Activated naive CD4-positive, alpha-beta T cell treated with anti-CD3 and anti-CD28 coated beads for 36 hours (primary cell): Measurements from ENCODE around the gene PLEKHH2. TPM values are rescaled to one million over a fixed set of nuclear protein-coding genes. Genes with fewer than 3 reads are reported as not detected.

Experiments used
- CTCF ChIA-PET: fragments of 350-600 bp; sonication (Branson Sonifier 250); formaldehyde crosslinking; loops from one replicate; lab custom pipeline; 2021; ENCODE audit warnings: antibody characterized with exemption; lab: Charles Lee
- DNase-seq: peaks from one replicate; pipeline ENCODE4 v3.0.0-alpha.2; 2020
- H3K27ac Mint-ChIP-seq: one replicate; pipeline ENCODE4 v1.8.0; 2021; ENCODE audit warnings: mild to moderate bottlenecking, mixed read lengths
- H3K27me3 Mint-ChIP-seq: one replicate; pipeline ENCODE4 v1.8.0; 2021; ENCODE audit warnings: low read depth, mixed read lengths
- H3K36me3 Mint-ChIP-seq: one replicate; pipeline ENCODE4 v1.8.0; 2021; ENCODE audit warnings: low read depth, mixed read lengths
- H3K4me1 Mint-ChIP-seq: one replicate; pipeline ENCODE4 v1.8.0; 2021; ENCODE audit warnings: low read depth, mixed read lengths
- H3K4me3 Mint-ChIP-seq: one replicate; pipeline ENCODE4 v1.8.0; 2021; ENCODE audit warnings: mild to moderate bottlenecking, moderate library complexity, mixed read lengths
- H3K9me3 Mint-ChIP-seq: one replicate; pipeline ENCODE4 v1.8.0; 2021; ENCODE audit warnings: mixed read lengths
- intact Hi-C: fragments of 100-400 bp; cut with micrococcal nuclease; formaldehyde crosslinking; loops from one replicate; pipeline ENCODE4 v1.15.1; 2023
- total RNA-seq, 2 experiments: library from RNA; stranded (reverse); gene quantifications; one replicate each; pipeline ENCODE4 v1.2.3, GENCODE V29; 2021

The PLEKHH2 gene
- total RNA-seq, 2 experiments from 2014 or later, result 0.64 to 0.72 TPM

DNA sequence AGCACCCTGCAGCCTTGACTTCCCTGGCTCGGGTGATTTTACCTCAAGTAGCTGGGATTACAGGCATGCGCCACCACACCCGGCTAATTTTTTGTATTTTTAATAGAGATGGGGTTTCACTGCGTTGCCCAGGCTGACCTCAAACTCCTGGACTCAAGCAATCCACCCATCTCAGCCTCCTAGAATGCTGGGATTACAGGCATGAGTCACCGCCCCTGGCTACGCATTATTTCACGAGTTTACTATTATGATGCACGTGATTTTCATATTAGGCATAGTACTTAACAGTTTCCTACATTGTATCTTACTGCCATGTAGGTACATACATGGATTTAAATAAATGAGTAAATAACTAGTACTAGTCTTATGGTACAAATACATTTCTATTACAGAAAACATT, 141.2 kb downstream of the PLEKHH2 start:
- H3K4me3 Mint-ChIP-seq, result no peak overlapping the region
- CTCF ChIA-PET, result no interaction called here
- H3K27ac Mint-ChIP-seq, result no peak overlapping the region
- intact Hi-C loops, result loop anchor here (10.0 kb wide), 2 partner anchors 217 to 483 kb away; partner anchors contain the start of gene LRPPRC
- no peak for DNase-seq
- no peaks in the 10 kb centered on the region for H3K27me3 Mint-ChIP-seq
- H3K4me1 Mint-ChIP-seq, result peaks cover 21% of the 10 kb centered on the region
- H3K9me3 Mint-ChIP-seq, result no peaks in the 10 kb centered on the region
- no peaks in the 10 kb centered on the region for H3K36me3 Mint-ChIP-seq

DNA sequence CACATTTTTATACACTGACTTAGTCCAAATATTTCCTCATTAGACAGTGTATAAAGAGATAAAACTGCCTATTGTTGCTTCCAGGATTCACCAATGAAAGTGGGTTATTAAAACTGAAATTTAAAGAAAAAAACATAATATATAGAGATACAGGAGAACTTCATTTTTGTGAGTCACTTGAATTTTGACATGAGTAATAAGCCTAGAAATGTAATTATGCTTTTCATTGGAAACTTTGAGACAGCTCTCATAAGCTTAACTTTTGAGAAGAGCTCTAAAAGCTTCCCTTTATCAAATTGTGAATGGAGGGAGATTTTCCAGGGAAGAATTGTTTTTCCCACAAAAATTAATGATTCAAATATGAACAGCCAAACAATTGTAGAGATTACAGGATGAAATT, 150.8 kb downstream of the PLEKHH2 start:
- H3K27ac Mint-ChIP-seq, result peak overlapping the region; percentile 48

DNA sequence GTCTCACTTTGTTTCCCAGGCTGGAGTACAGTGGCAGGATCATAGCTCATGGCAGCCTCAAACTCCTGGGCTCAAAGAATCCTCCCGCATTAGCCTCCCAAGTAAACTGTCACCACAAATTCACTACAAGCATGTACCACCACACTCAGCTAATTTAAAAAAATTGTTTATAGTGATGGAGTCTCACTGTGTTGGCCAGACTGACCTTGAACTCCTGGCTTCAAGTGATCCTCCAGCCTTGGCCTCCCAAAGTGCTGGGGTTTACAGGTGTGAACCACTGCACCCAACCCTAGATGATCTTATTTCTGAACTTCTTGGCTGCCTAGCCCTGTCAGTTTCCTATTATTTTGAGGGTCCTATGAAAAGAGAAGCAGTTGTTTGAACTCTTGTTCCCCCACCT, 151.6 kb downstream of the PLEKHH2 start:
- H3K27ac Mint-ChIP-seq, result peak overlapping the region; percentile 31
- no peak overlapping the region for H3K4me3 Mint-ChIP-seq
- DNase-seq, result no peak
- peaks cover 23% of the 10 kb centered on the region for H3K4me1 Mint-ChIP-seq
- H3K36me3 Mint-ChIP-seq, result peaks cover 4% of the 10 kb centered on the region
- intact Hi-C loops, result loop anchor here (1.0 to 10.0 kb wide), 2 partner anchors 12 to 576 kb away; partner anchors contain the start of genes CAMKMT and PREPL
- no peaks in the 10 kb centered on the region for H3K27me3 Mint-ChIP-seq
- H3K9me3 Mint-ChIP-seq, result no peaks in the 10 kb centered on the region
- CTCF ChIA-PET, result no interaction called here

More for the DNA sequence above, 150.8 kb downstream of the PLEKHH2 start:
- DNase-seq, result no peak
- intact Hi-C loops, result loop anchor here (1.0 to 10.0 kb wide), 2 partner anchors 12 to 577 kb away; partner anchors contain the start of genes CAMKMT and PREPL
- CTCF ChIA-PET, result interaction anchor here (0.6 kb wide), 2 partner anchors 559 to 764 kb away, joined by 3 to 5 read pairs; no protein-coding TSS in a partner anchor
- Mint-ChIP-seq H3K4me3 (peak overlapping the region; percentile 4), H3K27me3 (no peaks in the 10 kb centered on the region), H3K9me3 (no peaks in the 10 kb centered on the region), H3K4me1 (peaks cover 23% of the 10 kb centered on the region), H3K36me3 (peaks cover 4% of the 10 kb centered on the region)

DNA sequence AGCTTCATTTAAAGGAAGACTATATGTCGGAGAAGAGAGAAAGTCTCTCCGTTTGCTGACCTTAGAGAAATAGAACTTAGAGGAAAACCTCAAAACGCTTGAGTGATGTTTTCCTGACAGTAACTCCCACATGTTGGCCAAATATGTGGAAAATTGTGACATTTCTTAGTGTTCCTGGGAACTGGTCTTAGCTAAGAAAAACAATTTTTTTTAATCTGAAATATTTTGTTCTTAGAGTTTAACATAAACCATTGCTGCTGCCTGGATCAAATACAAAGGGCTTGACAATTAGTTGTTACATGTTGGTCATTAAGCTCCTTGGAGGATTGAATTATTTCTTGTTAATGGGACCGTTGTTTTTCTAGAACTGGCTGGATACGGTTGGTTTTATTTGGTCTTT, 153.1 kb downstream of the PLEKHH2 start:
- CTCF ChIA-PET, result interaction anchor here (0.6 kb wide), 1 partner anchor 195 kb away, joined by 5 read pairs; no protein-coding TSS in a partner anchor
- no peak overlapping the region for H3K27ac Mint-ChIP-seq
- peaks cover 1% of the 10 kb centered on the region for H3K36me3 Mint-ChIP-seq
- H3K9me3 Mint-ChIP-seq, result no peaks in the 10 kb centered on the region
- H3K4me3 Mint-ChIP-seq, result no peak overlapping the region
- intact Hi-C loops, result no loop called here
- no peak for DNase-seq
- no peaks in the 10 kb centered on the region for H3K27me3 Mint-ChIP-seq
- H3K4me1 Mint-ChIP-seq, result peaks cover 23% of the 10 kb centered on the region

DNA sequence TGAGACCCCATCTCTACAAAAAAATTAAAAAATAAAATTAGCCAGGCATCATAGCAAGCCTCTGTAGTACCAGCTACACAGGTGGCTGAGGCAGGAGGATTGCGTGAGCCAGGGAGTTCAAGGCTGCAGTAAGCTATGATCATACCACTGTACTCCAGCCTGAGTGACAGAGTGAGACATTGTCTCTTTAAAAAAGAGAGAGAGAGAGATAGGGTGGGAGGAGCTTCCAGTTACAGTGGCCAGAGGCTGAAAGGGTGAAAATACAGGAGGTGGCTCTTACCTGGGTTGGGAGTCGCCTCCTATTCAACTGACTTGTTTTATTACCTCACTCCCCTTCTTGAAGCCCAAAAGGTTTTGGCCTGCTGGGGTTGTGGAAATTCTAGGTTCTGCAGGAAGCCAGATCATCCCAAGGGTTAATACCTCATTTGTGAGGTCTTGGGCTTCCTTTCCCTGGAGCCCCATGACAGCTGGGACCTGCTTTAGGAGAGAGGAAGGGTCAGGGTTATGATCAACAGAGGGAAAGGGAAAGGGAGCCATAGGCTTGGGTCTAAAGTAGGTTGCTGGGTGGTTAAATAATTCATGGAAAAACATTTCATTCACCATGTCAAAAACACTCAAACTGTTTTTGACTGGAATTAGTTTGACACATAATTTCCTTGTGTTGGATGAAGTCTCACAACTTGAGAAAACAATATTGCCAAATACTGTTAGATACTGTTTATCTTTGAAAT, 154.1 kb downstream of the PLEKHH2 start:
- DNase-seq, result no peak
- Mint-ChIP-seq H3K27ac (no peak overlapping the region), H3K36me3 (peaks cover 1% of the 10 kb centered on the region), H3K4me3 (no peak overlapping the region), H3K27me3 (no peaks in the 10 kb centered on the region), H3K9me3 (no peaks in the 10 kb centered on the region), H3K4me1 (peaks cover 23% of the 10 kb centered on the region)
- intact Hi-C loops, result no loop called here
- CTCF ChIA-PET, result no interaction called here

DNA sequence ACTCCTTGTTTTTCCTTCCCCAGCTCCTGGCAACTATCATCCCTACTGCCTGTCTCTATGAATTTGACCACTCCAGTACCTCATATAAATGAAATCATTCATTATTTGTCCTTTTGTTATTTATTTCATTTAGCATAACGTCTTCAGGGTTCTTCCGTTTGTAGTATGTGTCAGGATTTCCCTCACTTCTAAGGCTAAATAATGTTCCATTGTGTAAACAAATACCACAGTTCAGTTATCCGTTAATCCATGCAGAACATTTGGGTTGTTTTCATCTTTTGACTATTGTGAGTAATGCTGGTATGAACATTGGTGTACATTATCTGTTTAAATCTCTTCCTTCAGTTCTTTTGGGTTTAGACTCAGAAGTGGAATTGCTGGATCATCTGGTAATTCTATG, 155.6 kb downstream of the PLEKHH2 start:
- intact Hi-C loops, result no loop called here
- H3K27ac Mint-ChIP-seq, result no peak overlapping the region
- CTCF ChIA-PET, result no interaction called here
- H3K27me3 Mint-ChIP-seq, result no peaks in the 10 kb centered on the region
- H3K4me1 Mint-ChIP-seq, result peaks cover 18% of the 10 kb centered on the region
- no peak overlapping the region for H3K4me3 Mint-ChIP-seq
- no peak for DNase-seq
- no peaks in the 10 kb centered on the region for H3K9me3 Mint-ChIP-seq
- H3K36me3 Mint-ChIP-seq, result peaks cover 1% of the 10 kb centered on the region

DNA sequence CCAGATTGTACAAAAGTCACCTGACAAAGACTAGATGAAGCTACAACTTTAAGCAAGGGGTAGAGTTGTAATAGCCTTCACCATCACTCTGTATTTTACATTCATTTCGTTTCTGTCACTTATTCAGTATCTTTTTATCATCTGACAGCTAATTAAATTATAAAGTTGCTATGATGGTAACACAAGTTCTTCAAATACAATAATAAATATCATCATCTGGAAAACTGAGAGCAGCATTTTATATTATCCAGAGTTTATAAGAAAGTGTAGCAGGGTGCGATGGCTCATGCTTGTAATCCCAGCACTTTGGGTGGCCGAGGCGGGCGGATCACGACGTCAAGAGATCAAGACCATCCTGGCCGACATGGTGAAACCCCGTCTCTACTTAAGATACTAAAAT, 157.9 kb downstream of the PLEKHH2 start:
- CTCF ChIA-PET, result no interaction called here

DNA sequence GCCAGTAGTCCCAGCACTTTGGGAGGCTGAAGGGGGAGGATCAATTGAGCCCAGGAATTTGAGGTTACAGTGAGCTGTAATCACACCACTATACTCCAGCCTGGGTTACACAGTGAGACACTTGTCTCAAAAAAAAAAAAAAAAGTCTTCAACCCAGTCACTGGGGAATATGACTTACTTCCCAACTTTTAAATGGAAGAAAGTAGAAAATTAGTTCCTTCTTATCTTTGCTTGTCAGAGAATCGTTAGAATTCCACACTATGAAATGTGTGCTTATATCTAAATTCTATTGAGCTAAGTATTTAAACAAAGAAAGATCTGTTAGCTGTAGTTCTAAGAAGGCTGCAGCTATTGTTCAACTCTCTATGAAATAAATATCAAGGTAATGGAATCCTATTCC, 159.1 kb downstream of the PLEKHH2 start:
- intact Hi-C loops, result no loop called here
- CTCF ChIA-PET, result interaction anchor here (0.6 kb wide), 2 partner anchors 669 to 1162 kb away, joined by 3 read pairs; no protein-coding TSS in a partner anchor
- no peak overlapping the region for H3K27ac Mint-ChIP-seq
- no peaks in the 10 kb centered on the region for H3K9me3 Mint-ChIP-seq
- H3K36me3 Mint-ChIP-seq, result no peaks in the 10 kb centered on the region
- no peak for DNase-seq
- H3K4me3 Mint-ChIP-seq, result no peak overlapping the region
- no peaks in the 10 kb centered on the region for H3K4me1 Mint-ChIP-seq
- H3K27me3 Mint-ChIP-seq, result no peaks in the 10 kb centered on the region

More for the DNA sequence above, 157.9 kb downstream of the PLEKHH2 start:
- DNase-seq, result no peak
- Mint-ChIP-seq H3K4me1 (peaks cover under 1% of the 10 kb centered on the region), H3K36me3 (no peaks in the 10 kb centered on the region), H3K4me3 (no peak overlapping the region), H3K27ac (no peak overlapping the region), H3K27me3 (no peaks in the 10 kb centered on the region), H3K9me3 (no peaks in the 10 kb centered on the region)
- intact Hi-C loops, result no loop called here

DNA sequence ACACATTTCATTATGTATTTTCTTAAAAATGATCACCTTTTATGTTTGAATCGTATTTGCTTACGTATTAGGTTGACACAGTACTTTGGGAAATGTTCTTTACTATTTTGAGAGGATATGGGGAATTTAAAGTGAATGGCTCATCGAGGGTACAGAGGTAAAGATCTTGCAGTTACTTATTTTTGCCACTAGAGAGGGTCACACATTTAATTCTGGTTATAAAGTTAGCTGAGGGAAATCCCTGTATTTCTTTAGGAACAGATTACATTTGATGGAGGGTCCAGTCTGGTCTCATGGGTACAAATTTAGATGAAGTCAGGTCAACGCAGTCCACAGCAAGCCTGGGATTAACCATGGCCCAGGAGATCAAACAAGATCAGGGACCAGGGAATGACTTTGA, 161.2 kb downstream of the PLEKHH2 start:
- intact Hi-C loops, result no loop called here
- H3K4me3 Mint-ChIP-seq, result no peak overlapping the region
- CTCF ChIA-PET, result interaction anchor here (0.9 kb wide), 1 partner anchor 27 kb away, joined by 3 read pairs; no protein-coding TSS in a partner anchor
- H3K27me3 Mint-ChIP-seq, result no peaks in the 10 kb centered on the region
- H3K27ac Mint-ChIP-seq, result no peak overlapping the region
- H3K36me3 Mint-ChIP-seq, result no peaks in the 10 kb centered on the region
- H3K9me3 Mint-ChIP-seq, result no peaks in the 10 kb centered on the region
- no peaks in the 10 kb centered on the region for H3K4me1 Mint-ChIP-seq
- DNase-seq, result no peak

DNA sequence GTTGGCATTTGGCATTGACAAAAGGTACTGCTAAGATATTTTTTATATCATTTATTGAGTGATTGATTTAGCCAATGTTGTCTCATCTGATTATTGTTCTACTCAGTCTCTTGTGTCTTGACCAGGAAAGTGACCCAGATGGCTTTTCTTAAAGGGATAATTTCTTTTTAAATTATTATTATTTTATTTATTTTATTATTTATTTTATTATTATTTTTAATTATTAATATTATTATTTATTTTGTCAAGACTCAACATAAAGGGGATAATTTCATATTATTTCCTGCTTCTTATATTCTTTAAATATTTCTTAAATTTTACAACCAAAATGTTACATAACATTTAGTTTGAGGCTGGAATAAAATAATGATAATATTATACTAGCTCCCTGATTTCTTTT, 163.8 kb downstream of the PLEKHH2 start:
- CTCF ChIA-PET, result no interaction called here
- no peak for DNase-seq
- Mint-ChIP-seq H3K4me3 (no peak overlapping the region), H3K27ac (no peak overlapping the region), H3K36me3 (no peaks in the 10 kb centered on the region), H3K4me1 (no peaks in the 10 kb centered on the region), H3K27me3 (no peaks in the 10 kb centered on the region), H3K9me3 (no peaks in the 10 kb centered on the region)
- intact Hi-C loops, result no loop called here

DNA sequence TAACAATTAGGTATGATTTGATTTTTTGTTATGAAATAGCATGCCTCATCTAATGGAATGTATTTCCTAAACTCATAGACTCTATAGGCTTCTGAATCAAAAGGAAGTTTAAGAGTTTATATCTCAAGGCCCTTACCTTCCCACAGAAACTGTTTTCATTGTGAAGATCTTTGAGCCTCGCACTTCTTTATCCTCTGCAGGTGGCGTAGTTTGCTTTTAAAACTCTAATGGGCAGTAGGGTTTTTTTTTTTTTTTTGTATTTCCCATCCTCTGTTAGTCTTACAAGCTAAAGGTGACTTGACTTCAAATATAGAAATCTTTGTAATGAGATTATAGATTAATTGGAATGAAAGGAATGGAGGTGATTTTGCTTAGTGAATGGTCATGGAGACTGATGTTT, 165.1 kb downstream of the PLEKHH2 start:
- no peak for DNase-seq
- Mint-ChIP-seq H3K36me3 (peaks cover 3% of the 10 kb centered on the region), H3K4me1 (no peaks in the 10 kb centered on the region), H3K4me3 (no peak overlapping the region), H3K9me3 (no peaks in the 10 kb centered on the region), H3K27me3 (no peaks in the 10 kb centered on the region), H3K27ac (no peak overlapping the region)
- CTCF ChIA-PET, result no interaction called here
- intact Hi-C loops, result no loop called here

DNA sequence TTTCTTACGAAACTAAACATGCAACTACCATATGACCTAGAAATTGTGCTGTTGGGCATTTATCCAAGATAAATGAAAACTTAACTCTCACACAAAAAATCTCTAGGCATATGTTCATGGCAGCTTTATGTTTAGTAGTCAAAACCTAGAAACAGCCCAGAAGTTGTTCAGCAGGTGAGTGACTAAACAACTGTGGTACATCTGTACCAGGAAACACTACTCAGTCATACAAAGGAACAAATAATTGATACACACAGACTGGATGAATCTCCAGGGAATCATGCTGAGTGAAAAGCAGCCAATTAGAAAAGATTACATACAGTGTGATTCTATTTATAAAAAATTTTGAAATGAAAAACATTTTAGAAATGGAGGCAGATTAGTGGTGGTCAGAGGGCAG, 166.1 kb downstream of the PLEKHH2 start:
- H3K27me3 Mint-ChIP-seq, result no peaks in the 10 kb centered on the region
- intact Hi-C loops, result no loop called here
- H3K27ac Mint-ChIP-seq, result no peak overlapping the region
- H3K36me3 Mint-ChIP-seq, result peaks cover 3% of the 10 kb centered on the region
- H3K4me3 Mint-ChIP-seq, result no peak overlapping the region
- H3K4me1 Mint-ChIP-seq, result no peaks in the 10 kb centered on the region
- CTCF ChIA-PET, result no interaction called here
- H3K9me3 Mint-ChIP-seq, result no peaks in the 10 kb centered on the region
- no peak for DNase-seq

DNA sequence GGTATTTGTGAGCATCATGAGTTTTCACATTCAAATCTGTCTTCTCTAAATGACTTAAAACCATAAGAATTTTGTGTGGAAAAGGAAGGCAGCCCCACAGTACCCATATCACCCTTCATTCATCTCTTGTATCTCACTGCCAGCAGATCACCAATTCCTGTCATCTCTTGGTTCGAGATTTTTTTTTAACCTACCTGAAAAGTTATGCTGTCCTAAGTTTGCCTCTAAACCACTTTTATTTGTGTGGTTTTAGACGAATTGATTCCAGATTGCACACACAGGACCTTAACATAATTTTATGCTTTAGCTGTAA, 169.6 kb downstream of the PLEKHH2 start:
- no peak overlapping the region for H3K27ac Mint-ChIP-seq
- H3K4me1 Mint-ChIP-seq, result no peaks in the 10 kb centered on the region
- H3K27me3 Mint-ChIP-seq, result no peaks in the 10 kb centered on the region
- peaks cover 3% of the 10 kb centered on the region for H3K36me3 Mint-ChIP-seq
- CTCF ChIA-PET, result interaction anchor here (0.6 kb wide), 1 partner anchor 83 kb away, joined by 3 read pairs; no protein-coding TSS in a partner anchor
- H3K4me3 Mint-ChIP-seq, result no peak overlapping the region
- no peaks in the 10 kb centered on the region for H3K9me3 Mint-ChIP-seq
- DNase-seq, result no peak
- intact Hi-C loops, result no loop called here
